ENCODE data around the gene USP37. TPM values are rescaled to one million over a fixed set of nuclear protein-coding genes. Genes with fewer than 3 reads are reported as not detected.

The USP37 gene
- total RNA-seq, 1 donor from 2014 or later, result 11.8 TPM

DNA sequence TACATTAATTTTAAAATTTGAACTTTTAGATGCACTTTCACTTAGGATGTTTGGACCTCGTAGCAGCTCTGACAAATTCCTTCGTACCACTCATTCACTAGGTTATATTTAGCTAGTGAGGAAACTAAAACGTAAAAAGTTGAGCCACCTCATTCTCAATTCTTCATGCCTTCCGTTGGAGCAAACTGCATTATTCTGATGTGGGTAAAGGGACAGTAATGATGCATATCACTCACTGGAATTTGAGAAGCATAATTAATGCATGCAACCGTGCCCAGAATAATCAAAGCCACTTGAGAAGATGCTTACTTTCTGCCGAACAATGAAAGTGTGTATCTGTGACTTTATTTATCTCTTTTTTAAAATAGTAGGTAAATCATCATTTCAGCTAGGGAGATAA lies 2.7 kb upstream of the USP37 start:
- DNase-seq (ENCODE audit: low spot score in 2 of 2), result no peak
- Histone ChIP-seq H3K9me3 (no peaks in the 10 kb centered on the region), H3K27ac (peak overlapping the region; percentile 91 to 95), H3K4me1 (peaks cover 5 to 26% of the 10 kb centered on the region in 2 donors), H3K4me3 (no peak overlapping the region), H3K36me3 (peaks cover 0 to 8% of the 10 kb centered on the region in 2 donors), H3K27me3 (no peaks in the 10 kb centered on the region)
- TF ChIP-seq, protein P1, sequence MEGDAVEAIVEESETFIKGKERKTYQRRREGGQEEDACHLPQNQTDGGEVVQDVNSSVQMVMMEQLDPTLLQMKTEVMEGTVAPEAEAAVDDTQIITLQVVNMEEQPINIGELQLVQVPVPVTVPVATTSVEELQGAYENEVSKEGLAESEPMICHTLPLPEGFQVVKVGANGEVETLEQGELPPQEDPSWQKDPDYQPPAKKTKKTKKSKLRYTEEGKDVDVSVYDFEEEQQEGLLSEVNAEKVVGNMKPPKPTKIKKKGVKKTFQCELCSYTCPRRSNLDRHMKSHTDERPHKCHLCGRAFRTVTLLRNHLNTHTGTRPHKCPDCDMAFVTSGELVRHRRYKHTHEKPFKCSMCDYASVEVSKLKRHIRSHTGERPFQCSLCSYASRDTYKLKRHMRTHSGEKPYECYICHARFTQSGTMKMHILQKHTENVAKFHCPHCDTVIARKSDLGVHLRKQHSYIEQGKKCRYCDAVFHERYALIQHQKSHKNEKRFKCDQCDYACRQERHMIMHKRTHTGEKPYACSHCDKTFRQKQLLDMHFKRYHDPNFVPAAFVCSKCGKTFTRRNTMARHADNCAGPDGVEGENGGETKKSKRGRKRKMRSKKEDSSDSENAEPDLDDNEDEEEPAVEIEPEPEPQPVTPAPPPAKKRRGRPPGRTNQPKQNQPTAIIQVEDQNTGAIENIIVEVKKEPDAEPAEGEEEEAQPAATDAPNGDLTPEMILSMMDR (IDR thresholded peaks at IDR 0.05), result no peak
- intact Hi-C loops (cut with DNase I), result no loop called here

DNA sequence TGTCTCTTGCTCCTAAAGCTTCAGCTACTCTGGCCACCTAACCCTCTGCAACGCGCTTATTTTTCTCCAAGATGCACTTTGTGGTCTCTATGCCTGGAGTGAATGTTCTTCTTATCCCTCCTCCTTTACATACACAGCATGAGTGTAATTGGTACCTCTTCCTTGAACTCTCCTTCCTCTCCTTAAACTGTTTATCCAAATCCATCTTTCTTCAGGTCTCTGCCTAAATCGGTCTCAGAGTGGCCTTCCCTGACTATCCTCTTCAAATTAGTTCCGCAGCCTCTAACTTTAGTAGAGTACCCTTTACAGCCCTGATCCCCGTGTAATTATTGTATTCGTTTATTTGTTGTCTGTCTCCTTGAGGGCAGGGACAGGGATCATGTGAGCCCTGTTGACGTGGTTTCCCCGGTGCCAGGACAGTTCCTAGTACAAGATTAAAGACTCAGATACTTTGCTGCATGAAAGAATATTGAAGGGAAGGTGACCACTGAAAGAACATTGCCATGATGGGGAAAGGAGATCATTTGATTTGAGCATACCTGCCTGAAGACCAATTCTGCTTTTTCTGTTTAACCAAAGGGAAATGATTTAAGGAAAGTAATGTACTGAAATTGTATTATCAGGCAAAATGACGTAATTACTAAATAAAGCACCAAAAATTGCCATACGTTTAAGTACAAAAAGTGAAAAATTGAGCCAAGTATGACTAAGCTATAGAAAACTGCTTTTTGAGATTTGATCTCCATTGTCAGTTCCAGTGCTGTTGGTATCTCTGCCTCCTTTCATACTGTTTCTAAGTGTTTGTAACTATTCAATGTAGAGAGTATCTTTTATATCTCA lies 1.7 kb upstream of the USP37 start:
- TF ChIP-seq, protein P1 (IDR thresholded peaks at IDR 0.05), result no peak
- Histone ChIP-seq H3K9me3 (no peaks in the 10 kb centered on the region), H3K4me1 (peaks cover 5 to 26% of the 10 kb centered on the region in 2 donors), H3K4me3 (peak overlapping the region; percentile 75 to 89), H3K36me3 (peaks cover 0 to 8% of the 10 kb centered on the region in 2 donors), H3K27ac (peak overlapping the region; percentile 91 to 95), H3K27me3 (no peaks in the 10 kb centered on the region)
- intact Hi-C loops (cut with DNase I), result loop anchor here (2.0 to 5.0 kb wide), 3 partner anchors 141 to 298 kb away; partner anchors contain the start of genes AAMP, PNKD and TTLL4
- no peak for DNase-seq (ENCODE audit: low spot score in 2 of 2)

- peak overlapping the region; percentile 75 to 89 for H3K4me3 ChIP-seq
- TF ChIP-seq, protein P1 (IDR thresholded peaks at IDR 0.05), result no peak
- peaks cover 0 to 7% of the 10 kb centered on the region in 2 donors for H3K36me3 ChIP-seq
- H3K27me3 ChIP-seq, result no peaks in the 10 kb centered on the region
- intact Hi-C loops (cut with DNase I), result loop anchor here (2.0 to 5.0 kb wide), 3 partner anchors 142 to 297 kb away; partner anchors contain the start of genes AAMP, PNKD and TTLL4
- DNase-seq (ENCODE audit: low spot score in 2 of 2), result peak in 1 of 2 donors; percentile 70
- H3K4me1 ChIP-seq, result peaks cover 5 to 26% of the 10 kb centered on the region in 2 donors
- no peaks in the 10 kb centered on the region for H3K9me3 ChIP-seq
- H3K27ac ChIP-seq, result peak overlapping the region; percentile 91 to 95
These were observed 884 bp upstream of the USP37 start for GRCh38 chr2:218569038-218569431.

- Histone ChIP-seq H3K27me3 (no peaks in the 10 kb centered on the region), H3K9me3 (no peaks in the 10 kb centered on the region), H3K36me3 (peaks cover 0 to 6% of the 10 kb centered on the region in 2 donors), H3K27ac (peak overlapping the region; percentile 91 to 95), H3K4me1 (peaks cover 5 to 26% of the 10 kb centered on the region in 2 donors), H3K4me3 (peak overlapping the region; percentile 75 to 89)
- intact Hi-C loops (cut with DNase I), result loop anchor here (1.0 to 5.0 kb wide), 5 partner anchors 143 to 295 kb away; partner anchors contain the start of genes AAMP, PNKD and TTLL4
- TF ChIP-seq, protein P1 (IDR thresholded peaks at IDR 0.05), result no peak
- peak in 1 of 2 donors; percentile 10 for DNase-seq (ENCODE audit: low spot score in 2 of 2)
These were observed 358 bp downstream of the USP37 start for GRCh38 chr2:218567797-218568189.

- H3K4me3 ChIP-seq, result no peak overlapping the region
- intact Hi-C loops (cut with DNase I), result loop anchor here (5.0 kb wide), 2 partner anchors 279 to 294 kb away; partner anchors contain the start of genes AAMP and PNKD
- H3K27me3 ChIP-seq, result no peaks in the 10 kb centered on the region
- no peak overlapping the region for H3K27ac ChIP-seq
- no peaks in the 10 kb centered on the region for H3K9me3 ChIP-seq
- TF ChIP-seq, protein P1 (IDR thresholded peaks at IDR 0.05), result no peak
- peaks cover 5 to 25% of the 10 kb centered on the region in 2 donors for H3K4me1 ChIP-seq
- no peak for DNase-seq (ENCODE audit: low spot score in 2 of 2)
- H3K36me3 ChIP-seq, result peaks cover 4 to 5% of the 10 kb centered on the region in 2 donors
These were observed 1.9 kb downstream of the USP37 start for GRCh38 chr2:218566296-218566695.

Data from ascending aorta (tissue), 2 donors.